Fibroblast of skin of right quadriceps (primary cell): ENCODE results near the gene ATP1A2.
"Not testable (repeated sequence)": the region's sequence is repeated elsewhere in the genome, so short reads cannot be mapped to it uniquely, and the experiment has no call there.

Experiments
- DNase-seq: peaks from one replicate; pipeline ENCODE4 v3.0.0-alpha.2; 2013

ATP1A2 gene

GRCh38 chr1:160126342-160126741, 10.8 kb downstream of the ATP1A2 start:
- not testable (repeated sequence) for DNase-seq

DNA sequence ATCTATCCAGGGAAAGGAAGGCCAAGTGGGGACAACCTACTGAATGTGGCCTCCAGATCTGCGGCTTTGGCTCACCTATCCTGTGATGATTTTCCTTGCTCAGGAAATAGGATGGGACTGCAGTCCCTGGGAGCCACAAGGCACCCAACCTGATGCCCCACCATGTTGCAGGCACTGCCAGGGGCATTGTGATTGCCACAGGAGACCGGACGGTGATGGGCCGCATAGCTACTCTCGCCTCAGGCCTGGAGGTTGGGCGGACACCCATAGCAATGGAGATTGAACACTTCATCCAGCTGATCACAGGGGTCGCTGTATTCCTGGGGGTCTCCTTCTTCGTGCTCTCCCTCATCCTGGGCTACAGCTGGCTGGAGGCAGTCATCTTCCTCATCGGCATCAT, 11.8 kb downstream of the ATP1A2 start:
- DNase-seq: no peak

DNA sequence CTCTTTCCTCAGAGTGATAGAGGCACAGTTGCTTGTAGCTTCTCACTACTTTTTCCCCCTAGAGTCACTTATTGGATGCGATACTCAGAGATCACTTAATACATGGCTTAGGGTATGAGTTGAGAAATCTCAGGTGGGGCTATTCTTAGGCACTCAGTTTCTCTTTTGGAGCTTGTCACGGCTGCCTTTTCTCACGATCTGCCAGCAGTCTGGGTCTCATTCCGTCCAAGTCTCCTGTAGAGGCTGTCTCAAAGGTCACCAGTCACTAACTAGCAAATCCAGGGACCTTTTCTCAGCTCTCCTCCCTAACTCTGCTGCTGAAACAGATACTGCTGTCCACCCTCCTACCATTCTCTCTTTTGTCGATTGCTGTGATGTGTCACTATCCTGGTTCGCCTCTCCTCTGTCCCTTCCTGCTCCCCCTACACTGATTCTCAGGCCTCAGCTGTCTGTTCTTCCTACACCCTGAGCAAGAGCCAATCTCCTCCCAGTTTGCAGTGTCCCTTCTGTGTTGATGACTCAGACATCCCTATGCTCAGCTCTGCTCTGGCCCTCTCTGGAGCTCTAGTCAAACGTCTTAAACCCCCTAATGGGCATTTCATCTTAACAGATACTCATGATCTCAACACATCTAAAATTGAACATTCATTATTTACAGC, 12.4 kb downstream of the ATP1A2 start:
- DNase-seq: no peak

GRCh38 chr1:160128636-160129035, 13.1 kb downstream of the ATP1A2 start:
- no peak for DNase-seq

GRCh38 chr1:160129046-160129445, 13.5 kb downstream of the ATP1A2 start:
- DNase-seq: no peak

- DNase-seq: no peak
These were observed 14.0 kb downstream of the ATP1A2 start for GRCh38 chr1:160129558-160129957.

GRCh38 chr1:160129966-160130365, 14.4 kb downstream of the ATP1A2 start:
- no peak for DNase-seq

GRCh38 chr1:160130486-160130885, 14.9 kb downstream of the ATP1A2 start:
- DNase-seq: no peak

- DNase-seq: no peak
These were observed 15.4 kb downstream of the ATP1A2 start for GRCh38 chr1:160130939-160131338.

- DNase-seq: no peak
These were observed 16.4 kb downstream of the ATP1A2 start for GRCh38 chr1:160131803-160132565.

DNA sequence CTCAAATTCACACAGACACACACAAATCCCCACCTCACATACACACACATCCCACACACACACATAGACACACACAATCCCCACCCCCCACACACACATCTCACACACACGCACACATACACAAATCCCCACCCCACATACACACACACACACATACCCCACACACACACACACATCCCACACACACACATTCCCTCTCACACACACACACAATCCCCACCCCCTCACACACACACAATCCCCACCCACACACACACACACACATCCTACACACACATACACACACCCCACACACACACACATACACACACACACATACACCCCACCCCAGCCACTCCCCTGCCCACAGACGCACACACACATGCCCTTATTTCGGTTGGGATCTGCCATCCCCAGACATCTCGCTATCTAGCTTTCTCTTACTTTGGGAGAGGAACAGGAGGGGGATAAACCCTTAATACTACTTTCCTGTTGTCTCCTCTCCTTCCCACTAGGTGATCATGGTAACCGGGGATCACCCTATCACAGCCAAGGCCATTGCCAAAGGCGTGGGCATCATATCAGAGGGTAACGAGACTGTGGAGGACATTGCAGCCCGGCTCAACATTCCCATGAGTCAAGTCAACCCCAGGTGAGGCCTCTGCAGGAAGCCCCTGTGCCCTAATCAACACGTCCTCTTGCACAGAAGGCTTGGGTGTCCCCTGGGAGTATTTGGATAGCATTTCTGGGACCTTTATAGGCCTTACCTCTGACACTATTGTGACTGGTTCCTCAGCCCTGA, 18.6 kb downstream of the ATP1A2 start:
- DNase-seq: no peak

DNA sequence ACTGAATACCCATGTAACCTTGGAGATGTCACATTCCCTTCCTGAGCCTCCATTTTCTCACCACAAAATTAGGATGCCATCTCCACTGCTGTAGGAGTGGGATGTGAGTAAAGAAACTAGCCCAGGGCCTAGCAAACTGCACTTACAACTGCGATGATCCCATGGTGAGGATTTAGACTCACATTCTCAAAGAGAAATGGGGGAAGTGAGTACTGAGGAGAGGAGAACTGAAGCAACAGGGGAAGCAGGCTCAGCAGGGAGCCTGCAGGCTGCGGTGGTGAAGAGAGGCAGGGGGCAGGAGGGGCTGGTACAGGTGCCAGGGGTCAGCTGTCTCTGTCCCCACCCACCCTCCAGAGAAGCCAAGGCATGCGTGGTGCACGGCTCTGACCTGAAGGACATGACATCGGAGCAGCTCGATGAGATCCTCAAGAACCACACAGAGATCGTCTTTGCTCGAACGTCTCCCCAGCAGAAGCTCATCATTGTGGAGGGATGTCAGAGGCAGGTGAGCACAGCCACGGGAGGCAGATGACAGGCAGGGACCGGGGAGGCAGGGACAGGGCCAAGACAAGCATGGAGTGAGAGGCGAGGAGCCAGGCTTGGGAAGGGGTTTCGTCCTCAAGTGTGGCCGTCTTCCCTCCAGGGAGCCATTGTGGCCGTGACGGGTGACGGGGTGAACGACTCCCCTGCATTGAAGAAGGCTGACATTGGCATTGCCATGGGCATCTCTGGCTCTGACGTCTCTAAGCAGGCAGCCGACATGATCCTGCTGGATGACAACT, 19.4 kb downstream of the ATP1A2 start:
- DNase-seq: no peak

- DNase-seq: no peak
These were observed 20.8 kb downstream of the ATP1A2 start for GRCh38 chr1:160136121-160136925.

DNA sequence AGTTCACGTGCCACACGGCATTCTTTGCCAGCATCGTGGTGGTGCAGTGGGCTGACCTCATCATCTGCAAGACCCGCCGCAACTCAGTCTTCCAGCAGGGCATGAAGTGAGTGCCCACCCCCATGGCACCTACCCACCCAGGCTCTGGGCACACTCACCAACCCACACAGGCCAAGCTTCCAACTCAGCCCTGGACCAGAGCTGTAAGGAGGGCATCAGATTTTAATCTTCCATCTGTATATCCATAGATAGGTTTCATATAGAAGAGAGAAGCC, 21.3 kb downstream of the ATP1A2 start:
- DNase-seq: no peak

DNA sequence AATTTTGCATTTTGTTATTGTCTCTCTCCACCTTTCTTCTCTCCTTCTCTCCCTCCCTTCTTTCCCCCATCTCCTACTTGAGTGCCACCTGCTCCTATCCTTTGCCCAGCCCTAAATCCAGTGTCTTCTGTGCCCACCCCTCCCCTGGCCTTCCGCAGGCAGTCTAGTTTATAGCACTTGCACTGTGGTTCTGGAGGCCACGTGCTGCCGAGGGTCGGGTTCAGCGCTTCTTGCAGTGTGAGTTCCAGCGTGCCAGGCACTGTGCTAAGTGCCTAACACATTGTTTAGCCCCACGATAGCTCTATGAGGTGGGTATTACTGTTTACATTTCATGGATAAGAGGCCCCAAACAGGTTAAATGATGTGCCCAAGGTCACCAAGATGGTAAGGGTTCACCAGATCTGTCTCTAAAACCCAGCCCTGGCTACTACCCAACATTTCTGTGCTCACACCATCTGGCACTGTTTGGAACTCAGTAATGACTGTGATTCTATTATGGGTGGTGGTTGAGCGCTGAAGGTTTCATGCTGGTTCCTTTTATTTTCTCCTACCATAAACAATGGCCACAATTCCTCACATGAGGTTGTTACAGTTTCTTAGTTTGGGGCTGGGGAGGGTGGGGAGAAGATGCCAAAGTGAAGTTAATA, 21.8 kb downstream of the ATP1A2 start:
- no peak for DNase-seq

DNA sequence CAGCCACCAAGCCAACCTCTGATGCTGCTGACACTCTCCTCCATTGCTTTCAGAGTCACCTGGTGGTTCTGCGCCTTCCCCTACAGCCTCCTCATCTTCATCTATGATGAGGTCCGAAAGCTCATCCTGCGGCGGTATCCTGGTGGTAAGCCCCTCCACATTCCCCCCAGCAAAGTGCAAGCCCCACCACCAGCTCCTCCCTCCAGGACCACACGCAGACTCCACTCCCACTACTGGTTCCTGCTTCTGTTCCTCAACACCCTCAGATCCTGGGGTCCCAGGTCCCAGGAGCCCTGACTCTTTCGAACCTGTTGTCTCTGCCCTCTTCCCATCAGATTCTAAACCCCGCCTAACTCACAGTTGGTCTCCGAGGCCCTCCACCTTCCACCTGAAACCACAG, 24.3 kb downstream of the ATP1A2 start:
- DNase-seq: no peak

DNA sequence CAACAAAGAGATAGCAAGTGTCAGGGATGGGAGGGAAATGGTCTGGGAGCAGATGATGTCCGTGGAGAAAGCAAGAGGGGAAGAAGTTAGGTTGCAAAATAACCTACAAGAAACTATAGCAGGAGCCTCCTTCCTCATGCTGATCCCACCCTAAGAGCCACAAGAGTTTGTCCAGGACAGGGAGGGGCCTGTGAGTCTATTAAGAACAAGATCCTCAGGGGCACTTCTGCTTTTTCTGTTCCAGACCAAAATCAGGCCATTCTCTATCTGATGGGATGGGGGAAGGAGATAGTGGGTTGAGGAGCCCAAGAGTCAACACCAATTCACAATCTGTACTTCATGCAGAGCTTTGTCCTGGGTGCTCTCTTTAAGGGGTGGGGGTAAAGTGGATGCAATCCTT, 28.1 kb downstream of the ATP1A2 start:
- no peak for DNase-seq

DNA sequence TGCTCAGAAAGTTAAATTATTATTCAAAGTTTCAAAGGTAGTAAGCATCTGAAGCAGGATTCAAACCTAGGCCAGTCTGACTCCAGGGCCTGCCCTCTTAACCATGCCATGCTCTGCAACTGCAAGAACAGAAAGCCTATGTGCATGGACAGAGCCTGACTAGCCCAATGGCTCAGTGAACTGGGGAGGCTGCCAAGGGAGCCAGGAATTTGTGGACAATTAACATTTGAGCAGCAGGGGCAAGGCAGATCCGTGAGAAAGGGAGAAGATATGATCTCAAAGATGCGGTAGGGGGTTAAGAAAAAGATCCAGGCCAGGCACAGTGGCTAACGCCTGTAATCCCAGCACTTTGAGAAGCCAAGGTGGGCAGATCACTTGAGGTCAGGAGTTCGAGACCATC, 29.4 kb downstream of the ATP1A2 start:
- no peak for DNase-seq

DNA sequence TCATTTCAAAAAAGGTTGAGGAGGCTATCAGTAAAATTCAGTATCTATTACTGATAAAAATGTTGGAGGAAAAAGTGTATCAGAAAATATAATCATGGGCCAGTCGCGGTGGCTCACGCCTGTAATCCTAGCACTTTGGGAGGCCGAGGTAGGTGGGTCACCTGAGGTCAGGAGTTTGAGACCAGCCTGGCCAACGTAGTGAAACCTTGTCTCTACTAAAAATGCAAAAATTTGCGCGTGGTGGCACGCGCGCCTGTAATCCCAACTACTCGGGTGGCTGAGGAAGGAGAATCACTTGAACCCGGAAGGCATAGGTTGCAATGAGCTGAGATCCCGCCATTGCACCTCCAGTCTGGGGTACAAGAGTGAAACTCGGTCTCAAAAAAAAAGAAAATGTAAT, 30.5 kb downstream of the ATP1A2 start:
- DNase-seq: no peak

GRCh38 chr1:160148121-160148520, 32.6 kb downstream of the ATP1A2 start:
- DNase-seq: no peak

DNA sequence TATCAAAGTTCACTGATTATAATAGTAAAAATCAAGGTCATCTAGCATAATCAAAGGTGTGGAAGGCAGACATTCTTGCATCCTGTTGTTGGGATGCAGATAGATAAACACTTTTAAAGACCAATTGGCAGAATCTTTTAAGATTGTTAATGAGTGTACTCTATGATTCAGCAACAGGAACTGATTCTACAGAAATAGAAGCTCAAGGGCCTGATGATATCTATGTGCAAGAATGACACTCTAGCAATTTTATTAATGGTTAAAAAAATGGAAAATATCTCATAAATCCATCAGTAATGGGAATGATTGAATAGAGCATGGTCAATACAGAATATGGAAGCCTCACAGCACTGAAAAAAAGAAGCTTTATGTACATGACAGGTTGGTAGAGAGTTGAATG, 33.7 kb downstream of the ATP1A2 start:
- DNase-seq: peak; percentile 14

GRCh38 chr1:160149716-160150115, 34.2 kb downstream of the ATP1A2 start:
- DNase-seq: peak; percentile 62
